Daoy (cell line): Measurements from ENCODE around the gene UQCRH. TPM values are rescaled to one million over a fixed set of nuclear protein-coding genes. Genes with fewer than 3 reads are reported as not detected.

ENCODE experiments used
- DNase-seq: peaks from one replicate; pipeline ENCODE4 v3.0.0-alpha.2; 2015; ENCODE audit warnings: low read depth
- total RNA-seq: library from RNA; depleted of rRNA; stranded (reverse); fragments of >200 nt; shearing (Covaris generic); gene quantifications from 2 replicates; pipeline ENCODE4 v1.2.3, GENCODE V29; 2014; rRNA removed

The UQCRH gene
- 1,306 and 1,452 TPM in 2 replicates for total RNA-seq

GRCh38 chr1:46303038-46303871 lies at the start of gene UQCRH, which contains the start of gene LRRC41:
UQCRH (plus strand) TSS chr1:46303698; CDS start chr1:46303767, 69 bp downstream.
LRRC41 (minus strand) TSS chr1:46303616; CDS start chr1:46303322, 294 bp downstream.
- DNase-seq: peak; percentile 98

DNA sequence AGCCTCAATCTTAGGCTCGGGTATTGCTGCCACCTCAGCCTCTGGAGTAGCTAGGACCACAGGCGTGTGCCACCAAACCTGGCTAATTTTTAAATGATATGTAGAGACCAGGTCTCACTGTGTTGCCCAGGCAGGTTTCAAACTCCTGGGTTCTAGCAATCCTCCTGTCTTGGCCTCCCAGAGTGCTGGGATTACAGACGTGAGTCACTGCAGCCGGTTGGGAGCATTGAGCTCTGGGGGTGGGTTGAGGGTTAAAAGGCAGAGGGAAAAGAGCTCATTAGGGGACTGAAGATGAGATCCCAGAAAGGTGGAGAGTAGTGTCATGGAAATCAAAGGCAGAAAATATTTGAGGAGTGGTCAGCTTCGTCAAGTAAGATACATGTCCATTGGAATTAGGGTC lies 48.8 kb upstream of the UQCRH start:
- DNase-seq: no peak

GRCh38 chr1:46256523-46256922 lies 47.0 kb upstream of the UQCRH start:
- no peak for DNase-seq

DNA sequence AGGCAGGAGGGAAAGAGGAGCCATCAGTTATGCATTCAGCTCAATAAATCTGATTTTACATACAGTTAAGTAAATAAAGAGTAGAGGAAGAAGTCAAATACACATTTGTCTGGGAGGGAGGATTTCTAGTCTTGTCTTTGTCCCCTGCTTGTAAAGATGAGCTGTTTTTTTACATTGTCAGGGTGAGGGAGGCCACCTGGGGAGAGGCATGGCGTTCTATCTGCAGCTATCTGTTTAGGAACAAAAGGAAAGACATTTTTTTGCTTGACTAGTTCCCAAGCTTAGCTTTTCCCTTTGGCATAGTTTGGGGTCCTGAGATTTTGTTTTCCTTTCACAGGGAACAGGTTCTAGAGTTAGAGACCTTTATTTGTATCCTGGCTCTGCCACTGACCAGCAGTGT lies 41.0 kb upstream of the UQCRH start:
- DNase-seq: no peak

GRCh38 chr1:46263146-46263545 lies 40.4 kb upstream of the UQCRH start:
- DNase-seq: no peak

- no peak for DNase-seq
Measured at GRCh38 chr1:46268578-46268977, 34.9 kb upstream of the UQCRH start.

GRCh38 chr1:46274225-46275029 lies 29.1 kb upstream of the UQCRH start:
- no peak for DNase-seq

DNA sequence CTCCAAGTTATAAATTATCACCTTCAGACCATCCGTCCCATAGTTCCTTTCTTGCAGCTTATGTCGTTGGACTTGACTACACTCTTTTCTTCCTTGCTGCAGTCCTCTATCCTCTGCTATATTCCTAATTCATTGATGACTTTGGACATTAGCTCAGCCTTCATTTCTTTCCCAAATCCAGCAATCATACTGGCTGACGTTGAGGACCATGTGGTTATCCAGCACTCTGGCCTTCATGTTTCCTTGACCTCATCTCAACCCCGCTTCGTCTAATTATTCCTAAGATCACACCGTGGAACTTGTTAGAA lies 28.5 kb upstream of the UQCRH start:
- DNase-seq: no peak

DNA sequence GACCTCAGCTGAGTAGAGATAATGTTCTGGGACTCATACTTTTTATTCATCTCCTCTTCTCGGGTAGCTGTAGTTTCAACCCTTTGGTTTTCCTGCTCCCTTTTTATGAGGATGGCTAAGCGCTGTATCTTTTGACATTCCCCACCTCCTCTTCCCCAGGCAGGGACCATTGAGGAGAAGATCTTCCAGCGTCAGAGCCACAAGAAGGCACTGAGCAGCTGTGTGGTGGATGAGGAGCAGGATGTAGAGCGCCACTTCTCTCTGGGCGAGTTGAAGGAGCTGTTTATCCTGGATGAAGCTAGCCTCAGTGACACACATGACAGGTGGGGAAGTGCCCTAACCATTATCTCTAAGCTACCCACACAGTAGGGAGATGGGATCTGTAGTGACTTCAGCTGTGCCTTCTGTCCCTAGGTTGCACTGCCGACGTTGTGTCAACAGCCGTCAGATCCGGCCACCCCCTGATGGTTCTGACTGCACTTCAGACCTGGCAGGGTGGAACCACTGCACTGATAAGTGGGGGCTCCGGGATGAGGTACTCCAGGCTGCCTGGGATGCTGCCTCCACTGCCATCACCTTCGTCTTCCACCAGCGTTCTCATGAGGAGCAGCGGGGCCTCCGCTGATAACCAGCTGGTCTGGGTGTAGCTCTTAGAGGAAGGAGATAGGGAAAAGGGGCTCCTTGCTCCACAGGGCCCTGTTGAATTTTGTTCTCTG lies 25.7 kb upstream of the UQCRH start:
- DNase-seq: no peak

GRCh38 chr1:46278807-46279206 lies 24.7 kb upstream of the UQCRH start:
- DNase-seq: peak; percentile 26

DNA sequence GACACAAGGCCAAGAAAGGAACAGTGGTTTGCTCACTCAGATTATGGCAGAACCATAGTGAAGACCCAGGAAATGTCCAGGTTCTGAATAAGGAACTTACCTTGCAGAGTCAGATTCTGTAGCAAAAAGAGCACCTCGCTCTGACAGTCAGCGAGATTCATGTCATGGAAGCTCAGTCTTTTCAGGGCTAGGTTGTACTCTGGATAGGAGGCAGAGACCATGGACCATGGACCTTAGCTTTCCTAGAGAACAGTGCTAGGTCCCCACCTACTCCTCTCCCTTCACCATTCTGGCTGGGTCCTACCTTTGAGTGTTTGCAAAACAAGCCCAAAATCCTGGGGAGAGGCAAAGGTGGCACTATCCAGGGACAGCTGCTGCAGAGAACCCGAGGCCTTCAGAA lies 23.4 kb upstream of the UQCRH start:
- DNase-seq: no peak

GRCh38 chr1:46281021-46281420 lies 22.5 kb upstream of the UQCRH start:
- DNase-seq: no peak

- no peak for DNase-seq
Measured at GRCh38 chr1:46284058-46284457, 19.4 kb upstream of the UQCRH start.

DNA sequence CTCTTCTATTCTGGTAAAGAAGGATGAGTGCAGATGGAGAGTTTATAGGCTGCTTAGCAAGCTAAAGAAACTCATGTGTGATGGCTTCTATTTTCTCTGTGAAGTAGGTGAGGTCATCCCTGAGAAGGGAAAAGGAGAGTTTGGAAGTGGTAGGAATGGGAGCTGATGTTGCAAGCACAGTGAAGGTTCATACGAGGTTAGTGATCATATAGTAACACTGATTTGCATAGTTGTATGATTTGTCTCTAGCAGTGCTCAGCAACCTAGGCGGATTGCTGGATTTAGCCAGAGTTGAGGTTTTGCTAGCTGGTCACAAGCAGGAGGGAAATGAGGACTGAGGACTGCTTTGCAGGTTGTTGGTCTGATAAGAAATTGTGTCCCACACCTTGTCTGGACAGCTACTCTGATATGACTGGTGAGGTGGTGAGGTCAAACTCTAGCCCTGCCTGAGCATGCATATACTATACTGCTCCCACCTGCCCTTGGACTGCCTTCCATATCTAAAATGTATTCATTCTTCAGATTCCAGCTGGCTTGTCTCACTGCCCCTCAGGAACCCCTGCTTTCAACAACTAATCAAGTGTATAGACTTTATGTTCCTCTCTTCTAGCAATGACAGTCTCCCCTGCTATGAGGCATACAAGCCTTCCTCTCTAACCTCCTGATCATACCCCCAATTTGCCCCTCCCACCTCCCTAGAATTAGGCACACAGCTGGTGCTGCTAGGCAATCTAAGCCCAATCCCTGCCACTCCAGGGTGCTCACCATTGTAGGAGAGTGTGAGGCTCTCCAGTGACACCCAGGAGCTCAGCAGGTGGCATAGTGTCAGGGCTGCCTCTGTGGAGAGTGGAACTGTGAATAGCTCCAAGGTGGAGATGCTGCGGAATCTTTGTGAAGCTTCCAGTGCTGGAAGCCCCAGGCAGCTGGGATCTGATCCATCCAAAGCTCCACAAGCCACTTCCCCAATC lies 18.6 kb upstream of the UQCRH start:
- no peak for DNase-seq

GRCh38 chr1:46285730-46286477 lies 17.6 kb upstream of the UQCRH start:
- DNase-seq: no peak

DNA sequence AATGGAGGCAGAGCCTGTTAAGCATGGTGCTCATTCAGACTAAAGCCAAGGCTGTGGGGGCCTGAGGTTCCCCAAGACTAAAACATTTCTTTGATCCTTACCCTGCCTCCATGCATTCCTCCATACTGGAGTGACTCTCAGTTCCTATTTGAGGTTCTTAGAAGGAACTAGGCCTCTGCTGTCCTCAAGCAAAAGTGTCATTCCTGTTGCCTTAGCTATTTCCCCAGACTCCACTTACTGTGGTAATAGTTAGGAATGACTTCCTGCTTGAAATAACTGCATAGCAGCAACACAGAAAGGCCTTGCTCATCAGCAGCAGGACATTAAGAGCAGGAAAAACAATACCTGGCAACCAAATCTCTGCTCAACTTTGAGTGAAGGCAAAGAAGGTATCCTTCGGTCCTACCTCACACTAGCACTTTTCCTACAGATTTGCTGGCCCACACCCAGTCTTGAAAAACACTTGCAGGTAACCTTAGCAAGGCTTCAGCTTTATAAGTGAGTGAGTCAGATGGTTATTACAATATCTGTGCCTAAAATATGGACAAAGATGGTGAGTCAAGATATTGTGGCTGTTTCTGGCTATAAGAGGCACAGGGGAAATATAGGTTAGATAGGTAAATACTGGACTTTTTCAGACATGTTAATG lies 14.9 kb upstream of the UQCRH start:
- no peak for DNase-seq

GRCh38 chr1:46289134-46289494 lies 14.4 kb upstream of the UQCRH start:
- no peak for DNase-seq

GRCh38 chr1:46289976-46290375 lies 13.5 kb upstream of the UQCRH start:
- no peak for DNase-seq

DNA sequence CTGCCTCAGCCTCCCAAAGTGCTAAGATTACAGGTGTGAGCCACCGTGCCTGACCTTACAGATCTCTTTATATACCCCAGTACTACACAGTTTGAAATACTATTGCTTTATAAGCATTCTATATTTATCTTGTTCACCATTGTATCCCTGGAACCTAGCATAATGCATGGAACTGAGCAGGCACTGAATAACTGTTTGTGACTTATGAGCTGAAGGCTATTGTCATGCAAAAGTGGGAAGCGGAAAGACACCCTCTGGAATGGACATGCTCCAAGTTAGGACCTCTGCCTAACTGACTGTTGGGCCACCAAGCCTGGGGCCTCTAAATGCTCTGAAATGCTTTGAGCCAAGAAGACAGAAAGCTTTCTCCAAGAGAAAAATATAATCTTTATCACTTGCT lies 8.2 kb upstream of the UQCRH start:
- no peak for DNase-seq

DNA sequence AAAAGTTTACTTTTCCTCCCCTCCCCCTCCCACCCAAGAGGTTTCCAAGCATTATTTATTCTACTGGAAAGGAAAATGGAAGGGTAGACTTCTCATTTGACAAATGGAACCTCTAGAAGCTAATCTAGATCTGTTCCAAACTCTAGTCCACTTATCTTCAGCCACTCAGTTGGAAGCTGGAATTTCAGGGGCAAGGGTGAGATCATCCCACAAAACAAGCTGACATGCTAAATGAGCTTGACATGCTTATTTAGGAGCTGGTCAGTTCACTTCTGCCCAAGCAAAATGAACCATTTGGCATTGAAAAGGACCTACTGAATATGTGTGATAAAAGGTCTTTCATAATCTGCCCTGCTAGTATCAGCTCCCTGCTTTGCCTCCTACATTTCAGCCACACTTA lies 5.1 kb upstream of the UQCRH start:
- DNase-seq: no peak
